ENCODE data around the gene TBC1D22A.

TBC1D22A gene

DNA sequence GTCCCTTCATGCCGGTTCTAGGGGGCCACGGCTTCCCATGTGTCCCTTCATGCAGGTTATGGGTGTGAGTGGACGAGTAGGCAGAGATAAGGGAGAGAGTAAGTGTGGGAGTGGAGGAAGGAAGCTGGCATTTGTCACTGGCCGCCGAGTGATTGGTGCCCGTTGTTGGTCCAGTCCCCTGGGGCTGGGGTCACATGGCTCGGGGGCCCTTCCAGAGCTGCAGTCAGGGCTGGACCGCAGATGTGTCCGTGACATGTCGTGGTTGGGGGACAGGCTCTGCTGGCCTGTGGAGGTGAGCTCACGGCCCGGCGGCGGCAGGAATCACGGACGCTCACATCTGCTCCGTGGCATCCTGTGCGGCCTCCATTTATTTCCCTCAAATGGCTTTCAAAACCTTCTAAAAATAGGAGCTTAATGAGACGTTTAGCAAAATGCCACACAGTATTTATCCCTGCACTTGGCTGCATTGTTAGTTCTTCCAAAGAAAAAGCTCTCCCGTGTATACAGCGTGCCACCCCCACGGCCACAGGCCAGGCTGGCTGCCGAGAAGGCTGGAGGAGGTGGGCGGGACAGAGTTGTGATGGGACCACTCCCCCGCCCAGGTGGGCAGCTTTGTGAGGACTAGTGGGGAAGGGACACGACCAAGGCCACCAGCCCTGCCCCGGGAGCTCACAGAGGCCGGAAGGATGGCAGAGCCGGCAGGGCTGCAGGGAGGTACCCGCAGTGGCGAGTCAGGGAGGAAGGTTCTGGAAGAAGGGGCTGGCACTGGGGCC, 386.7 kb downstream of the TBC1D22A start:
- Mint-ChIP-seq H3K36me3 (ENCODE audit: low read depth) (no peaks in the 10 kb centered on the region), H3K4me3 (no peak overlapping the region)

DNA sequence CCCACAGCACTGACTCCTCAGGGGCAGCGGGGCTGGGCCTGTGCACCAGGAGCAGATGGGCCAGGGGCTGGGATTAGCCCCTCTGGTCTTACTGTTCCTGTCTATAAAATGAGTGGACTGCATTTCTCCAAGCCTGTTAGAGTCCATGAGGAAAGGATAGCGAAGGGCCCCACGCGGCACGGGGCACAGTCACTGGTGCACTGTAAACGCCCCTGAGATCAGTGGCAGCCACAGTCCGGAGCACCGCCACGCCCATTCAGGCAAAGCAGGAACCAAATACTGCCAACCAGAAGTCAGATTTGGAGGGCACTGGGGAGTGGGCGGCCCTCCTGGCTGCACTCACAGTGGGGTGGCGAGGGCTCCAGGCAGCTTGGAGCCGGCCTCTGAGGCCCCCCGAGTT, 387.5 kb downstream of the TBC1D22A start:
- Mint-ChIP-seq H3K9me3 (no peaks in the 10 kb centered on the region), H3K27me3 (ENCODE audit: low read depth) (peaks cover 6% of the 10 kb centered on the region), H3K4me3 (no peak overlapping the region), H3K4me1 (peaks cover 16% of the 10 kb centered on the region), H3K27ac (no peak overlapping the region), H3K36me3 (ENCODE audit: low read depth) (no peaks in the 10 kb centered on the region)
- TF ChIP-seq CTCF (IDR thresholded peaks at IDR 0.05; ENCODE audit: unreplicated experiment in 3 of 3): no peak

More for the DNA sequence above, 386.7 kb downstream of the TBC1D22A start:
- no peak overlapping the region for H3K27ac Mint-ChIP-seq
- H3K27me3 Mint-ChIP-seq (ENCODE audit: low read depth): no peaks in the 10 kb centered on the region
- peaks cover 11% of the 10 kb centered on the region for H3K4me1 Mint-ChIP-seq
- TF ChIP-seq CTCF (IDR thresholded peaks at IDR 0.05; ENCODE audit: unreplicated experiment in 3 of 3): no peak
- no peaks in the 10 kb centered on the region for H3K9me3 Mint-ChIP-seq

DNA sequence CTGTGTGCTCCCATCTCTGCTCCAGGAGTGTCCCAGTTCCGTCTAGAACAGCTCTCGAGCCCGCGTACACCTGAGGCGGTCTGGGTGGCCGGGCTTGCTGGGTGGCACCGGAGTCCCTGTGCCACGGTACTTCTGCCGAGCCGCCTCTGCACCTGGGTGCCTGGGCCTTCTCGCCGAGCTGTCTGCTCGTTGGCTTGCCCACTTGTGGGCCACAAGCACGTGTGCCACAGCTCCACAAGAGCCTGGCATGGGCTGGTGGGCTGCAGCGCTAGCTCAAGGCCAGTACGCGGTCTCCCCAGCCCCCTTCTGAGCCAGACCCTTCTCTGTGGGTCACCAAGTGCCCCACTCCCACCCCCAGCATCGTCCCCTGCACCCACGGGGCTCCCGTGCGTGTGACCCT, 388.0 kb downstream of the TBC1D22A start:
- H3K27me3 Mint-ChIP-seq (ENCODE audit: low read depth): peaks cover 8% of the 10 kb centered on the region
- no peak for TF ChIP-seq CTCF (IDR thresholded peaks at IDR 0.05; ENCODE audit: unreplicated experiment in 3 of 3)

DNA sequence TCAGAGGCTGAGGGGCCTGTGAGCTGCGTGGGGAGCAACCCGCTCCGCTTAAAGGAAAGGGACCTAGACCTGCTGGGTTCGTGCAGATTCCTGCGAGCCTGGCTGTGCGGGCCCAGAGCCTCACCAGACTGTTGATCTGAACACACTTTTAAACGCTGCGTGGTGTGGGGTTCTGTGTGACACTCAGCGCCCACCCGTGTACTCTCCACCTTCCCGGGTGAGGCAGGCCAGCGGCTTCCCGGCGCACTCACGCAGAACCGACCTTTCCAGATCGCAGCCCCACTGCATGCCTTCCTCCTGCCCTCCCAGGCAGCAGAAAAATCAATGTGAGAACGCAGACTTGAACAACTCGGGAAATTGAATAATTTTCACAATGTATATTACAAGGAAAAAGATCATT, 388.6 kb downstream of the TBC1D22A start:
- H3K36me3 Mint-ChIP-seq (ENCODE audit: low read depth): no peaks in the 10 kb centered on the region
- TF ChIP-seq CTCF (IDR thresholded peaks at IDR 0.05; ENCODE audit: unreplicated experiment in 3 of 3): no peak
- no peak overlapping the region for H3K27ac Mint-ChIP-seq
- H3K9me3 Mint-ChIP-seq: no peaks in the 10 kb centered on the region
- no peak overlapping the region for H3K4me3 Mint-ChIP-seq
- H3K27me3 Mint-ChIP-seq (ENCODE audit: low read depth): peaks cover 8% of the 10 kb centered on the region
- H3K4me1 Mint-ChIP-seq: peaks cover 18% of the 10 kb centered on the region

More for the DNA sequence above, 388.0 kb downstream of the TBC1D22A start:
- peaks cover 18% of the 10 kb centered on the region for H3K4me1 Mint-ChIP-seq
- no peak overlapping the region for H3K4me3 Mint-ChIP-seq
- H3K9me3 Mint-ChIP-seq: no peaks in the 10 kb centered on the region
- no peak overlapping the region for H3K27ac Mint-ChIP-seq
- H3K36me3 Mint-ChIP-seq (ENCODE audit: low read depth): no peaks in the 10 kb centered on the region

GRCh38 chr22:47151490-47151889, 389.0 kb downstream of the TBC1D22A start:
- Mint-ChIP-seq H3K27me3 (ENCODE audit: low read depth) (peaks cover 8% of the 10 kb centered on the region), H3K27ac (no peak overlapping the region), H3K36me3 (ENCODE audit: low read depth) (no peaks in the 10 kb centered on the region), H3K4me1 (peaks cover 18% of the 10 kb centered on the region), H3K4me3 (no peak overlapping the region), H3K9me3 (no peaks in the 10 kb centered on the region)
- TF ChIP-seq CTCF (IDR thresholded peaks at IDR 0.05; ENCODE audit: unreplicated experiment in 3 of 3): no peak

- no peak overlapping the region for H3K27ac Mint-ChIP-seq
- no peaks in the 10 kb centered on the region for H3K9me3 Mint-ChIP-seq
- H3K36me3 Mint-ChIP-seq (ENCODE audit: low read depth): no peaks in the 10 kb centered on the region
- peaks cover 18% of the 10 kb centered on the region for H3K4me1 Mint-ChIP-seq
- no peak overlapping the region for H3K4me3 Mint-ChIP-seq
- peaks cover 8% of the 10 kb centered on the region for H3K27me3 Mint-ChIP-seq (ENCODE audit: low read depth)
- TF ChIP-seq CTCF (IDR thresholded peaks at IDR 0.05; ENCODE audit: unreplicated experiment in 3 of 3): no peak
These were observed 389.8 kb downstream of the TBC1D22A start for GRCh38 chr22:47152236-47152635.
